GM23248 (cell line): ENCODE measurements around the gene EMC7.
"Not testable (repeated sequence)": the region's sequence is repeated elsewhere in the genome, so short reads cannot be mapped to it uniquely, and the experiment has no call there.

ENCODE experiments used
- EZH2 ChIP-seq: fragments of 200-600 bp; sonication (generic); IDR thresholded peaks from 2 replicates; pipeline ENCODE4 v1.6.1; 2018; ENCODE audit warnings: antibody characterized with exemption, mild to moderate bottlenecking; ENCODE audit not compliant: insufficient read depth, poor library complexity, severe bottlenecking
- EZH2phosphoT487 ChIP-seq: fragments of 200-600 bp; sonication (generic); IDR thresholded peaks from 2 replicates; pipeline ENCODE4 v1.6.1; 2018; ENCODE audit warnings: antibody characterized with exemption, moderate library complexity, mild to moderate bottlenecking, low read depth; ENCODE audit not compliant: insufficient read depth

DNA sequence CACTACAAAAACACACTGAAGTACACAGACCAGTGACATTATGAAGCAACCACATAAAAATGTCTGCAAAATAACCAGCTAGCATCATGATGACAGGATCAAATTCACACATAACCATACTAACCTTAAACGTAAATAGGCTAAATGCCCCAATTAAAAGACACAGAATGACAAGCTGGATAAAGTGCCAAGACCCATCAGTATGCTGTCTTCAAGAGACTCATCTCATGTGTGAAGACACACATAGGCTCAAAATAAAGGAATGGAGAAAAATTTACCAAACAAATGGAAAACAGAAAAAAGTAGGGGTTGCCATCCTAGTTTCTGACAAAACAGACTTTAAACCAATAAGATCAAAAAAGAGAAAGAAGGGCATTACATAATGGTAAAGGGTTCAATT, 51.3 kb downstream of the EMC7 start:
- not testable (repeated sequence) for TF ChIP-seq EZH2, EZH2phosphoT487
